Erythroblast (primary cell): ENCODE measurements around the gene NES.

ENCODE experiments used
- DNase-seq, 2 experiments: peaks; one replicate each; lab custom pipeline; 2025; lab: John Stamatoyannopoulos, UW
- GATA1 ChIP-seq: IDR thresholded peaks from 2 replicates; pipeline ENCODE4 v1.6.1; 2011; ENCODE audit warnings: low read depth, mild to moderate bottlenecking, control low read depth, low read length, moderate library complexity
- POLR2A ChIP-seq: IDR thresholded peaks from 2 replicates; pipeline ENCODE4 v1.6.1; 2011; ENCODE audit warnings: mild to moderate bottlenecking, low read length

Gene NES

DNA sequence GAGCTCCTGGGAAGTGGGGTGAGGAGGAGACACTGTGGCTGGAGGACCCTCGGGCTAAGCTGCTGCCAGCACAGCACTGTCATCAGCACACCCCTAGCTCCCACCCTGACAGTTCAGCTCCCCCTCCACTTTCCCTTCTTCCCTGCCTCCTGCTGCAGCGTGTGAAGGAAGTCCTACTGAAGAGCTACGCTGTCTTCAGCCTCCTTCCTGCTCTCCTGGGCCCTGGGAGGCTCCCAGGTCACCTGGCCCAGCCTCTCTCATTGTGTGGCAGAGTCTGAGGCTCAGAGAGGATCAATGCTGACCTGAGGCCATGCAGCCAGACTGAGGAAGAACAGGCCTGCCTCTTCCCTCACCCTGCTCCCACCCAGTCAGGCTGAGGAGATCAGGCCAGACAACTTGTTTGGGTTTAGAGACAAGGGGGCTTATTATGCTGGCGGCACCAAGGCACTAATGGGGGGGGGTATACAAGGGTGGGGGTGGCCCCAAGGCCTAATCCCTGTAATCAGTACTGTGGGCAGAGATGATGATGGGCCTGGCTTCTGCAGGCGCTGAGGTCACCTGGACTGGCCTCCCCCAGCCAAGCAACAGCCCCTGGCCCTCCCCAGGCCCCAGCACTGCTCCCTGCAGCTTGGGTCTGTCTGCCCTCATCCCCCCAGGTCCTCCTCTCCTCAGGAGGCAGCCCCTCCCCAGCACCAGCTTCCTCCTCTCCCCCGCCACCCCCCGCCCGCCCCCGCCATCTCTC lies 9.1 kb downstream of the NES start:
- TF ChIP-seq POLR2A, result no peak
- TF ChIP-seq GATA1, result no peak
- DNase-seq, result no peak

GRCh38 chr1:156667610-156667967 lies 9.6 kb downstream of the NES start:
- no peak for TF ChIP-seq GATA1
- no peak for TF ChIP-seq POLR2A
- DNase-seq, result no peak

DNA sequence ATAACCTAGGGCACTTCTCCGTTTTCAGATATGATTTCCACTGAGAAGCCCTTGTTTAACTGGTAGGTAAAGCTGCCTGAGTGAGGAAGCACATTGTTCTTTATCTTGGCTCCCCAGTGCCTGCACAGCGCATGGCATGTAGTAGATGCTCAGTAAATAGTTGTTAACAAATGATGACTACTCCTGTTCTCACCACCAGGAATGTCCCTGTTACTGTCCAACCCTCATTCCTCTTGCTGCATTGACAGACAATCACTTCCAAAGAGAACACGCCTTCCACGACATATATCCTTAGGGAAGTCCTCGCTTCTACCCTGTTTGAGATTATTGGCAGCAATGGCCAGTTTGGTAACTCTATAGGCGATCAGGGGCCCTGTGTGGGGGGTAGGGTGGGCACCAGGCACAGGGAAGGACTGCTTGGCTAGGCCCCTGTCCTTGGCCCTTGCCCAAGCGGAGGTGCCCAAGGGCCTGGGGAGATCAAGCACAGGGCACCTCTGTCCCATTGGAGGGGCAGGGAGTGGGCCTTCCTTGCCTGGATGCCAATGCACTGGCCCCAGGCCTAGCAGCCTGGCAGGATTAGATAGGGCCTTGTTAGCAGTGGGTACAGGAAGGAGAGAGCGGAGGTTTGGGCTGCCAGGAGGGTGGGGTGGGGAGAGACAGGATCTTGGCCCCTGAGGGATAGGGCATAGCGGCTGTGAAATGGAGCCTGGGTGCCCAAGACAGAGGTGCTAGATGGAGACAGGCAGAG lies 10.2 kb downstream of the NES start:
- DNase-seq, result no peak
- no peak for TF ChIP-seq POLR2A
- TF ChIP-seq GATA1, result no peak

- TF ChIP-seq POLR2A (no peak), GATA1 (no peak)
- DNase-seq, result no peak
These were observed 11.7 kb downstream of the NES start for GRCh38 chr1:156665539-156665938.

GRCh38 chr1:156664767-156665411 lies 12.3 kb downstream of the NES start:
- no peak for DNase-seq
- TF ChIP-seq GATA1, result no peak
- TF ChIP-seq POLR2A, result no peak

DNA sequence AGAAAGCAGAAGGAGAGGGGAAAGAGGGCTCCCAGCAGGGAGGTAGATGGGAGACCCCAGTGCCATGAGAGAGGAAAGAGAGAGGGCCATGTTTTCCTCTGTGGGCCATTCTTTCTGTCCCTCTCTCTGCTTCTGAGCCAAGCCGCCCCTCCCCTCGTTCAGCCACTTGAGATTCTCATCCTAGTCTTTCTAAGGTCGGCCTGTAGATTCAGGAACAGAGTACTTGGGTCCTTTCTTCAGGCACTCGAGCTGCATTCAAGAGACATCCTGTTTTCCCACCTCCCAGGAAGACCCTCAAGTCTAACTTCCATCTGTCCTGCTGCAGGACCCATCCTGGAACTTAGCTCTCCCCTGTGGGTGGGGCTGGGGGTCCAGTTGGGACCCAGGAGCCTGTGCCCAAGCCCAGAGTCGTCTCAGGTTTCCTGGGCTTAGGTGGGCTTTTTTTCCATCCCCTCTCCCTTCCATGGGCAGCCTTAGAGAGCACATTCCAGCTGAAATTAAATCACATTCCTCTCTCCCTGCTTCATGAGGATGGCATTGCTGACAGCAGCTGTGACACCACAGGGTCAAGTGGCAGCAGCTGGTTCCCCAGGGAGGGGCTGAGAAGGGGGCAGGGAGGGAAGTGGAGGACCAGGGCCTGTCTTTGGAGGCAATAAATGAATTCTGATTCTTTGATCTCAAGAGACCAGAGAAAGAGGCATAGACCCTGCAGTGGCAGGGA lies 13.0 kb downstream of the NES start:
- DNase-seq, result no peak
- no peak for TF ChIP-seq GATA1
- no peak for TF ChIP-seq POLR2A

DNA sequence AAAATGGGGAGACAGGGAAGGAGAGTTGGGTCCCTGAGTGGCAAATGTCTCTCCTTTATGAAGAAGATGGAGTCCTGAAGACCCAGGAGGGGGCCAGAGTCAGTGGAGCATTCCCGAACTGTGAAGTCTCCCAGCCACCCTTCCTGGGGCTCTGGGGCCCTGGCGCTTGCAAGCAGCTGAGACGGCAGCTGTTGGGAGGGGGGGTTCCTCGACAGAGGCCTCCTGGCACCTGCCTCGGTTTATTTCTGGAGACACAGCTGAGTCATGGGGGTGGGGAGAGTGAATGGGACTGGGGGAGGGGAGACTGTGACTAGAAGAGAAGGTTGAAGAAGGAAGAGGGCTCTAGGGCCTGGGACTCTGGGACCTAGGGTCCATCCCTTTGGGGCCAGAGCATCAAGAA lies 14.0 kb downstream of the NES start:
- TF ChIP-seq POLR2A (no peak), GATA1 (no peak)
- no peak for DNase-seq

DNA sequence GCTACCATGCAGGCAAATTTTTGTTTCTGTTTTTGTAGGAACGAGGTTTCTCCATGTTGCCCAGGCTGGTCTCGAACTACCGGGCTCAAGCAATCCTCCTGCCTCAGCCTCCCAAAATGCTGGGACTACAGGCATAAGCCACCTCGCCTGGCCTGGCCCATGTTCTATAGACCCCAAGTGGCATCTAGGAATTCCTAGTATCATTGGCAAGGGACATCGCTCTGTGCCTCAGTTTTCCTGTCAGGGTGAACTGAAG lies 14.5 kb downstream of the NES start:
- TF ChIP-seq GATA1 (no peak), POLR2A (no peak)
- no peak for DNase-seq

DNA sequence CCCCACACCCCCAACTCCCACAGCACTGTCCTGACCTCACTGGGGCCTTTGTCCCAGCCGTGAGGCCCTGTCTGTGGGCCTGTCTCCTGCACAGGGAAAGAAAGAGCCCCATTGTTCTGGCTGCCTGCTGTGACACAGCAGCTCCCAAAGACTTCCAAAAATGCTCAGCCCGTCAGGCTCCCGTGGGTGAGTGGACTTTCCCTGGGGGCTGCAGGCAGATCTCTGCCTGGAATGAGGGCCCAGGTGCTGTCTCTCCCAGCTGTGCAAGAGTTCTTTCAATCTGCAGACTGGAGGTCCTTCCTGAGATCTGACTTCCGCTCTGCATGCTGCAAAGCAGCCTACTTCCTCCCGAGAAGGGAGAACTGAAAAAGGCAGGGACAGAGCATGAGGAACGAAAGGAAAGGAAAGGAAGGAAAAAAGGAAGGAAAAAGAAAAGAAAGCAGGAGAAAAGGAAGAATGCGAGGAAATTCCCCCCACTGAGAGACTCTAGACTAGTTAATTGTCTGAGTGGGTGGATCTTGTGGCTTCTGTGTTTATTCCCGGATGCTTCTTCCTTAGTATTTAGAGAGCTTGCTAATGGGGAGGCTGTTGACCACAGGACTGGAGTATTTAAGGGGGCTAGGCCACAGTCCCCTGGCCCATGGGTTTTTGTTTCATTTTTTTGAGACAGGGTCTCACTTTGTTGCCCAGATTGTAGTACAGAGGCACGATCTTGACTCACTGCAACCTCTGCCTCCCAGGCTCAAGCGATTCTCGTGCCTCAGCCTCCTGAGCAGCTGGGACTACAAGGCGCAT lies 15.0 kb downstream of the NES start:
- TF ChIP-seq GATA1 (no peak), POLR2A (no peak)
- no peak for DNase-seq

- DNase-seq, result no peak
- no peak for TF ChIP-seq POLR2A
- no peak for TF ChIP-seq GATA1
These were observed 16.5 kb downstream of the NES start for GRCh38 chr1:156660752-156661112.

- TF ChIP-seq GATA1 (no peak), POLR2A (no peak)
- DNase-seq, result peak; percentile 95 to 96
These were observed 17.0 kb downstream of the NES start for GRCh38 chr1:156659988-156660751.

DNA sequence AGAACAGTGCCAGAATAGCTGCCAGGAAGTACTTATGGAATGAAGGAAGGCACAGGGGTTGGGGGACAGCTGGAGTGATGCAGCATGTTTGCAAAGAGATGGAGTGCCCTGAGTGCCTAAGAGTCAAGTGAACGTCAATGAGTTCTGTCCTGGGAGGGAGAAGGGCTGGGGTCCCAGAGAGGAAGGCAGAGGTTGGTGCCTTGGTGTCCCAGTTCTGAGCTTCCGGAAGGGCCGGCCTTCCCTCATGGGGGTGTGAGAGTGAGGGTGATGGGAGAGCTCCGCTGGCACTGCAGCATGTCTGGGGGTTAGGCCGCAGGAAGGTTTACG lies 17.6 kb downstream of the NES start:
- no peak for TF ChIP-seq GATA1
- no peak for TF ChIP-seq POLR2A
- DNase-seq, result no peak

GRCh38 chr1:156658945-156659574 lies 18.1 kb downstream of the NES start:
- no peak for DNase-seq

More at GRCh38 chr1:156658945-156659574, 18.1 kb downstream of the NES start:
- TF ChIP-seq GATA1 (no peak), POLR2A (no peak)
